ENCODE data around the gene FBXO45.

DNA sequence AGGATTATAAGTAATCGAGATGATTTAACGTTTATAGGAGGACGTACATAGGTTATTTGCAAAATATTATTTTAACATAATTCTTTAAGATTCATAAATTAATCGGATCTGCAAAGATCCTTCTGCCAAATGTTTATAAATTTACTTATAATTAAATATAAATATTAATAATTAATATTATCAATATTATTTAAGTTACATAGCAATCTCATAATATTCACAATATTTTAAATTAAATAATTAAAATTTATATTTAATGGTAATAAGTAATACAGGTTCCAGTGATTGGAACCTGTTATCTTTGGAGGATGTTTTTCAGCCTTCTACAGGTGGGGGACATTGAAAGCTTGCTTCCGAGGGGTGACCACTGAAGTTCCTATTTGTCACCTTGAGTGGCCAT is 16.2 kb upstream of the FBXO45 start:
- TF ChIP-seq CTCF (IDR thresholded peaks at IDR 0.05): no peak
- no peak for TF ChIP-seq POLR2A (IDR thresholded peaks at IDR 0.05)

Data from right lobe of liver (tissue), 4 donors.